Activated CD4-positive, alpha-beta T cell treated with anti-CD3 and anti-CD28 coated beads, Interleukin-2, amount 50 U/mL, for 16 hours (primary cell): ENCODE results near the gene HPCA.
"Not testable (repeated sequence)": the region's sequence is repeated elsewhere in the genome, so short reads cannot be mapped to it uniquely, and the experiment has no call there.

Experiments
- DNase-seq: peaks from one replicate; pipeline ENCODE4 v3.0.0-alpha.2; 2020

Gene HPCA

GRCh38 chr1:32903991-32904785 is 17.9 kb downstream of the HPCA start:
- DNase-seq, result no peak

- no peak for DNase-seq
Measured at GRCh38 chr1:32904797-32905196, 18.5 kb downstream of the HPCA start.

GRCh38 chr1:32905588-32905987 is 19.3 kb downstream of the HPCA start:
- DNase-seq, result not testable (repeated sequence)

GRCh38 chr1:32906654-32907053 is 20.4 kb downstream of the HPCA start:
- no peak for DNase-seq

- no peak for DNase-seq
Measured at GRCh38 chr1:32907435-32907834, 21.1 kb downstream of the HPCA start.

GRCh38 chr1:32910319-32910718 is 24.0 kb downstream of the HPCA start:
- no peak for DNase-seq

GRCh38 chr1:32915766-32916706 is 29.7 kb downstream of the HPCA start:
- DNase-seq, result no peak

- DNase-seq, result peak; percentile 33
Measured at GRCh38 chr1:32917521-32917920, 31.2 kb downstream of the HPCA start.

GRCh38 chr1:32918179-32918578 is 31.9 kb downstream of the HPCA start:
- DNase-seq, result no peak

- no peak for DNase-seq
Measured at GRCh38 chr1:32919811-32920733, 33.8 kb downstream of the HPCA start.

GRCh38 chr1:32920833-32921232 is 34.5 kb downstream of the HPCA start:
- DNase-seq, result no peak

GRCh38 chr1:32924881-32925344 is 38.6 kb downstream of the HPCA start:
- DNase-seq, result no peak

GRCh38 chr1:32925403-32926162 is 39.3 kb downstream of the HPCA start:
- no peak for DNase-seq

GRCh38 chr1:32926562-32926961 is 40.3 kb downstream of the HPCA start:
- no peak for DNase-seq

- no peak for DNase-seq
Measured at GRCh38 chr1:32927441-32927840, 41.1 kb downstream of the HPCA start.

GRCh38 chr1:32928285-32928684 is 42.0 kb downstream of the HPCA start:
- DNase-seq, result no peak

- no peak for DNase-seq
Measured at GRCh38 chr1:32928715-32929114, 42.4 kb downstream of the HPCA start.

- DNase-seq, result no peak
Measured at GRCh38 chr1:32929366-32929765, 43.1 kb downstream of the HPCA start.

- DNase-seq, result no peak
Measured at GRCh38 chr1:32931760-32932159, 45.5 kb downstream of the HPCA start.

- DNase-seq, result no peak
Measured at GRCh38 chr1:32933742-32934322, 47.5 kb downstream of the HPCA start.

GRCh38 chr1:32934535-32934934 is 48.2 kb downstream of the HPCA start:
- no peak for DNase-seq

- no peak for DNase-seq
Measured at GRCh38 chr1:32937061-32937460, 50.8 kb downstream of the HPCA start.
